Calu3 (cell line): ENCODE data around the gene CYP19A1. TPM values are rescaled to one million over a fixed set of nuclear protein-coding genes. Genes with fewer than 3 reads are reported as not detected.

ENCODE experiments used
- BruUV-seq: library from RNA; stranded (reverse); fragments of 400-500 nt; replicated peaks from 2 replicates; lab custom pipeline; 2021; lab: Mats Ljungman, UMichigan
- CTCF ChIA-PET: fragments of 300-600 bp; sonication (Branson Sonifier 250); formaldehyde crosslinking; loops from one replicate; lab custom pipeline; 2022; ENCODE audit warnings: antibody characterized with exemption; lab: Charles Lee
- DNase-seq: peaks from one replicate; pipeline ENCODE4 v3.0.0; 2022
- H3K27ac Mint-ChIP-seq: one replicate; pipeline ENCODE4 v1.8.0; 2022; ENCODE audit warnings: mixed read lengths; ENCODE audit not compliant: unreplicated experiment
- H3K27me3 Mint-ChIP-seq: one replicate; pipeline ENCODE4 v1.8.0; 2022; ENCODE audit warnings: mixed read lengths; ENCODE audit not compliant: unreplicated experiment
- H3K36me3 Mint-ChIP-seq: one replicate; pipeline ENCODE4 v1.8.0; 2022; ENCODE audit warnings: mild to moderate bottlenecking, moderate library complexity, mixed read lengths; ENCODE audit not compliant: insufficient read depth, unreplicated experiment
- H3K4me1 Mint-ChIP-seq: one replicate; pipeline ENCODE4 v1.8.0; 2022; ENCODE audit warnings: mild to moderate bottlenecking, low read depth, mixed read lengths; ENCODE audit not compliant: unreplicated experiment
- H3K4me3 Mint-ChIP-seq: one replicate; pipeline ENCODE4 v1.8.0; 2022; ENCODE audit warnings: mild to moderate bottlenecking, low read depth, moderate library complexity, mixed read lengths; ENCODE audit not compliant: unreplicated experiment
- H3K9me3 Mint-ChIP-seq: one replicate; pipeline ENCODE4 v1.8.0; 2022; ENCODE audit warnings: low read depth, mixed read lengths; ENCODE audit not compliant: unreplicated experiment
- CTCF ChIP-seq: fragments of 200-600 bp; IDR thresholded peaks from one replicate; pipeline ENCODE4 v1.8.0; 2022; ENCODE audit warnings: antibody characterized with exemption; ENCODE audit not compliant: unreplicated experiment
- intact Hi-C: fragments of 100-400 bp; cut with micrococcal nuclease; formaldehyde crosslinking; loops from one replicate; pipeline ENCODE4 v1.10.0; 2022; ENCODE audit not compliant: unreplicated experiment
- total RNA-seq: library from RNA; stranded (reverse); gene quantifications from 2 replicates; pipeline ENCODE4 v1.2.3, GENCODE V29; 2022

CYP19A1 gene
- total RNA-seq, 1 experiment from 2014 or later = not detected

GRCh38 chr15:51224428-51224827 is 114.0 kb downstream of the CYP19A1 start:
- CTCF ChIA-PET = no interaction called here
- intact Hi-C loops = no loop called here
- H3K27me3 Mint-ChIP-seq = no peaks in the 10 kb centered on the region
- H3K4me3 Mint-ChIP-seq = no peak overlapping the region
- H3K4me1 Mint-ChIP-seq = peaks cover 13% of the 10 kb centered on the region
- TF ChIP-seq CTCF = no peak
- BruUV-seq = no TSS peak
- H3K9me3 Mint-ChIP-seq = no peaks in the 10 kb centered on the region
- no peaks in the 10 kb centered on the region for H3K36me3 Mint-ChIP-seq
- H3K27ac Mint-ChIP-seq = no peak overlapping the region
- DNase-seq = no peak

DNA sequence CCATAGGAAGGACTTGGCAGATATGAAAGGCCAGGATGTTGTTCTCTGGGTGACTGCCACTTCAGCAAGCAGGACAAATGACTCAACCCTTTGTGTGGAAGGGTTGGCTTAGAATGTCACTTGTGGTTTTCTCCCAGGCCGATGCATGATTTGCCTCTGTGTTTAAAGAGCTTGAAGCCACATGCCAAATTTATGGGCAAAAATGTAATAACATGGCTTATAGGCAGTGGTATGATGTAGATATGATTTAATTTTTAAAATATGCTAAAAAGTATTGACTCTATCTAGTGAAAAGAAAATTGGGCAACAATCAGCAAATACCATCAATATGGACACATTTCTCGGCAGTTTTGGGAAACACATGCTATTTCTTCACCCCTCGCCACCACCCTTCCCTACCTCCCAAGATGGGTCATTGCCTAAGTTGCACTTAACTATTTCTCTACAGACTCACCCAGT is 114.6 kb downstream of the CYP19A1 start:
- no peak for TF ChIP-seq CTCF
- Mint-ChIP-seq H3K9me3 (no peaks in the 10 kb centered on the region), H3K4me1 (peaks cover 11% of the 10 kb centered on the region), H3K4me3 (no peak overlapping the region), H3K27me3 (no peaks in the 10 kb centered on the region), H3K36me3 (no peaks in the 10 kb centered on the region), H3K27ac (no peak overlapping the region)
- CTCF ChIA-PET = no interaction called here
- peak; percentile 26 for DNase-seq
- intact Hi-C loops = no loop called here
- no TSS peak for BruUV-seq

DNA sequence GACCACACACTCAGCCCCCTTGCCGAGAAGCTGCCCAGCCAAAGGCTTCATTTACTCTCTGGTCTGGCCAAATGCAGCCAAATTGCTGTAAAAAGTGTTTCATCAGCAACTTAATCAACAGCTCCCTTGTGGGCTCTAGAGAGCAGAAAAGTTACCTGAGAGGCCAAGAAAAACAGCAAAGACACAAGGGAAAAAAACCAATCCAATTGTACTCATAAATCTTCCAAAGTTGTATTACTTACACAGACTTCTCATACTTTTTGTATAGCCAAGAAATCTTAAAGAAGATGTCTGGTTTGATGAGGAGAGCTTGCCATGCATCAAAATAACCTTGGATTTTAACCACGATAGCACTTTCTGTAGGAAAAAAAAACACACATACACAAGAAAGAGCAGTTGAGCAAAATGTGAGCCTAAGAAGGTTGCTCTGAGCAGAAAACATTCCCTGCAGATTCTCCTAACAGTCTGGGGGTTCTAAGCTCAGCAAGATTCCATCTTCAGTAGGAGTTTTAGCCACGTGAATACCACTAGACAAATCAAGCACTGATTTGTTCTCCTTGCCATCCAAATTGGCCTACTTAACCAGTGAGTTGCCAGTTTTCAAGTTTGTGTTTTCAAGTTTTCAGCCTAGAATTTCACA is 120.0 kb downstream of the CYP19A1 start:
- no peak for TF ChIP-seq CTCF
- Mint-ChIP-seq H3K27me3 (peaks cover 41% of the 10 kb centered on the region), H3K4me1 (no peaks in the 10 kb centered on the region), H3K27ac (no peak overlapping the region), H3K36me3 (no peaks in the 10 kb centered on the region), H3K9me3 (no peaks in the 10 kb centered on the region), H3K4me3 (no peak overlapping the region)
- no peak for DNase-seq
- intact Hi-C loops = no loop called here
- BruUV-seq = no TSS peak
- CTCF ChIA-PET = interaction anchor here (1.2 to 1.4 kb wide), 2 partner anchors 19 kb away, joined by 3 read pairs; no protein-coding TSS in a partner anchor

GRCh38 chr15:51212909-51213308 is 125.5 kb downstream of the CYP19A1 start:
- no peak for TF ChIP-seq CTCF
- H3K27ac Mint-ChIP-seq = no peak overlapping the region
- CTCF ChIA-PET = no interaction called here
- intact Hi-C loops = no loop called here
- DNase-seq = no peak
- BruUV-seq = no TSS peak
- H3K4me1 Mint-ChIP-seq = no peaks in the 10 kb centered on the region
- peaks cover 77% of the 10 kb centered on the region for H3K27me3 Mint-ChIP-seq
- no peaks in the 10 kb centered on the region for H3K36me3 Mint-ChIP-seq
- H3K4me3 Mint-ChIP-seq = no peak overlapping the region
- no peaks in the 10 kb centered on the region for H3K9me3 Mint-ChIP-seq
